ENCODE measurements around the gene KAZN. TPM values are rescaled to one million over a fixed set of nuclear protein-coding genes. Genes with fewer than 3 reads are reported as not detected.

The KAZN gene
- total RNA-seq, 1 donor from 2014 or later: 7.9 TPM

GRCh38 chr1:14745001-14745720, 146.7 kb downstream of the KAZN start:
- TF ChIP-seq CTCF (IDR thresholded peaks at IDR 0.05; ENCODE audit: partially characterized antibody, unreplicated experiment): no peak
- Mint-ChIP-seq H3K36me3 (ENCODE audit: unreplicated experiment) (no peaks in the 10 kb centered on the region), H3K4me3 (ENCODE audit: unreplicated experiment) (no peak overlapping the region), H3K4me1 (ENCODE audit: low read depth, unreplicated experiment) (peaks cover 20% of the 10 kb centered on the region), H3K27ac (ENCODE audit: unreplicated experiment) (no peak overlapping the region), H3K27me3 (ENCODE audit: unreplicated experiment) (peaks cover 8% of the 10 kb centered on the region), H3K9me3 (ENCODE audit: unreplicated experiment) (peaks cover 2% of the 10 kb centered on the region)
- no peak for DNase-seq

- no peaks in the 10 kb centered on the region for H3K36me3 Mint-ChIP-seq (ENCODE audit: unreplicated experiment)
- H3K4me3 Mint-ChIP-seq (ENCODE audit: unreplicated experiment): no peak overlapping the region
- no peak overlapping the region for H3K27ac Mint-ChIP-seq (ENCODE audit: unreplicated experiment)
- peaks cover 2% of the 10 kb centered on the region for H3K9me3 Mint-ChIP-seq (ENCODE audit: unreplicated experiment)
- H3K27me3 Mint-ChIP-seq (ENCODE audit: unreplicated experiment): peaks cover 8% of the 10 kb centered on the region
- TF ChIP-seq CTCF (IDR thresholded peaks at IDR 0.05; ENCODE audit: partially characterized antibody, unreplicated experiment): no peak
- peaks cover 14% of the 10 kb centered on the region for H3K4me1 Mint-ChIP-seq (ENCODE audit: low read depth, unreplicated experiment)
- no peak for DNase-seq
Measured at GRCh38 chr1:14745789-14746188, 147.3 kb downstream of the KAZN start.

- peaks cover 4% of the 10 kb centered on the region for H3K27me3 Mint-ChIP-seq (ENCODE audit: unreplicated experiment)
- TF ChIP-seq CTCF (IDR thresholded peaks at IDR 0.05; ENCODE audit: partially characterized antibody, unreplicated experiment): no peak
- no peak overlapping the region for H3K4me3 Mint-ChIP-seq (ENCODE audit: unreplicated experiment)
- peaks cover 9% of the 10 kb centered on the region for H3K4me1 Mint-ChIP-seq (ENCODE audit: low read depth, unreplicated experiment)
- DNase-seq: no peak
- H3K36me3 Mint-ChIP-seq (ENCODE audit: unreplicated experiment): no peaks in the 10 kb centered on the region
- H3K9me3 Mint-ChIP-seq (ENCODE audit: unreplicated experiment): no peaks in the 10 kb centered on the region
- H3K27ac Mint-ChIP-seq (ENCODE audit: unreplicated experiment): no peak overlapping the region
Measured at GRCh38 chr1:14746393-14746792, 147.9 kb downstream of the KAZN start.

- no peak for DNase-seq
Measured at GRCh38 chr1:14748151-14748550, 149.7 kb downstream of the KAZN start.

More at GRCh38 chr1:14748151-14748550, 149.7 kb downstream of the KAZN start:
- no peaks in the 10 kb centered on the region for H3K4me1 Mint-ChIP-seq (ENCODE audit: low read depth, unreplicated experiment)
- no peak for TF ChIP-seq CTCF (IDR thresholded peaks at IDR 0.05; ENCODE audit: partially characterized antibody, unreplicated experiment)
- H3K27ac Mint-ChIP-seq (ENCODE audit: unreplicated experiment): no peak overlapping the region
- no peak overlapping the region for H3K4me3 Mint-ChIP-seq (ENCODE audit: unreplicated experiment)
- H3K9me3 Mint-ChIP-seq (ENCODE audit: unreplicated experiment): no peaks in the 10 kb centered on the region
- peaks cover 4% of the 10 kb centered on the region for H3K27me3 Mint-ChIP-seq (ENCODE audit: unreplicated experiment)
- no peaks in the 10 kb centered on the region for H3K36me3 Mint-ChIP-seq (ENCODE audit: unreplicated experiment)
